C4-2B (cell line): ENCODE results near the gene ERGIC1.
"Not testable (repeated sequence)": the region's sequence is repeated elsewhere in the genome, so short reads cannot be mapped to it uniquely, and the experiment has no call there.

ENCODE experiments used
- H3K27ac ChIP-seq: fragments of 450-650 bp; 2 replicates; pipeline ENCODE4 v1.5.1; 2017
- CTCF ChIP-seq: fragments of 450-650 bp; conservative IDR thresholded peaks from 2 replicates; pipeline ENCODE4 v1.5.1; 2017; ENCODE audit warnings: mild to moderate bottlenecking
- ZFX ChIP-seq: fragments of 450-650 bp; IDR thresholded peaks from 2 replicates; pipeline ENCODE4 v1.6.1; 2017

ERGIC1 gene

GRCh38 chr5:172833686-172834414 is at the start of gene ERGIC1:
Gene ERGIC1 (plus strand): TSS chr5:172834251. CDS start chr5:172834414, 163 bp downstream.
- peak within 1 kb of the TSS; percentile 95 for H3K27ac ChIP-seq

GRCh38 chr5:172785429-172786088 is 48.5 kb upstream of the ERGIC1 start:
- TF ChIP-seq CTCF: no peak
- TF ChIP-seq ZFX: no peak
- no peak overlapping the region for H3K27ac ChIP-seq

More at GRCh38 chr5:172833686-172834414, at the start of gene ERGIC1:
- TF ChIP-seq ZFX (peak; percentile 40; the same call in 1 of the 2 replicates), CTCF (no peak)

- TF ChIP-seq CTCF: no peak
- TF ChIP-seq ZFX: no peak
- no peak overlapping the region for H3K27ac ChIP-seq
Measured at GRCh38 chr5:172786736-172787462, 47.2 kb upstream of the ERGIC1 start.

- not testable (repeated sequence) for H3K27ac ChIP-seq
Measured at GRCh38 chr5:172787538-172787937, 46.5 kb upstream of the ERGIC1 start.

GRCh38 chr5:172788771-172789686 is 45.0 kb upstream of the ERGIC1 start:
- no peak overlapping the region for H3K27ac ChIP-seq
- TF ChIP-seq ZFX (no peak), CTCF (no peak)

GRCh38 chr5:172789687-172790495 is 44.2 kb upstream of the ERGIC1 start:
- TF ChIP-seq CTCF (no peak), ZFX (no peak)
- H3K27ac ChIP-seq: no peak overlapping the region

- TF ChIP-seq ZFX (no peak), CTCF (no peak)
Measured at GRCh38 chr5:172790496-172790889, 43.6 kb upstream of the ERGIC1 start.

More at GRCh38 chr5:172790496-172790889, 43.6 kb upstream of the ERGIC1 start:
- H3K27ac ChIP-seq: no peak overlapping the region
